ENCODE results near the gene TCF25.

The TCF25 gene

GRCh38 chr16:89936034-89936433, 62.6 kb downstream of the TCF25 start:
- H3K27ac ChIP-seq: no peak overlapping the region
- no peaks in the 10 kb centered on the region for H3K36me3 ChIP-seq
- intact Hi-C loops (cut with DNase I; ENCODE audit: low total_unique reads): no loop called here
- H3K4me1 ChIP-seq: no peaks in the 10 kb centered on the region
- H3K9me3 ChIP-seq: no peaks in the 10 kb centered on the region
- no peak overlapping the region for H3K4me3 ChIP-seq
- DNase-seq: no peak
- peaks cover 0 to 27% of the 10 kb centered on the region in 2 donors for H3K27me3 ChIP-seq
- TF ChIP-seq CTCF (IDR thresholded peaks at IDR 0.05): no peak

GRCh38 chr16:89936508-89936907, 63.1 kb downstream of the TCF25 start:
- H3K9me3 ChIP-seq: no peaks in the 10 kb centered on the region
- intact Hi-C loops (cut with DNase I; ENCODE audit: low total_unique reads): no loop called here
- peaks cover 0 to 23% of the 10 kb centered on the region in 2 donors for H3K27me3 ChIP-seq
- no peak for DNase-seq
- no peak overlapping the region for H3K27ac ChIP-seq
- no peaks in the 10 kb centered on the region for H3K4me1 ChIP-seq
- TF ChIP-seq CTCF (IDR thresholded peaks at IDR 0.05): no peak
- no peaks in the 10 kb centered on the region for H3K36me3 ChIP-seq
- H3K4me3 ChIP-seq: no peak overlapping the region

DNA sequence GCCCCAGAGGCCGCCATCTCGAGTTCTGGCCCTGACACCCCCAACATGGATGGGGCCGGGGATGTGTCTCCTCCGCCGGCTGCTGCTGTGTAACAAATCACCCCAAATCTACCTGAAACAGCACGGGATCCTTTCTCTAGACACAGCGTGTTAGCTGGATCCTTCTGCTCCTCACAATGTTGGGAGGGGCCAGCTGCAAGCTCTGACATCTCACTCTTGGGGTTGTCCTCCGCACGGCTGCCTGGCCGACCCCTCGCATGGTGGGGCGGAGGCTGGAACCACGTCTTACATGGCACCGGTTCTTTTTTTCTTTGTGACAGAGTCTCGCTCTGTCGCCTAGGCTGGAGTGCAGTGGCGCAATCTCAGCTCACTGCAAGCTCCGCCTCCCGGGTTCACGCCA, 63.6 kb downstream of the TCF25 start:
- intact Hi-C loops (cut with DNase I; ENCODE audit: low total_unique reads): no loop called here
- Histone ChIP-seq H3K4me3 (no peak overlapping the region), H3K36me3 (no peaks in the 10 kb centered on the region), H3K27ac (no peak overlapping the region), H3K4me1 (no peaks in the 10 kb centered on the region), H3K27me3 (peaks cover 0 to 19% of the 10 kb centered on the region in 2 donors), H3K9me3 (no peaks in the 10 kb centered on the region)
- no peak for DNase-seq
- TF ChIP-seq CTCF (IDR thresholded peaks at IDR 0.05): no peak

DNA sequence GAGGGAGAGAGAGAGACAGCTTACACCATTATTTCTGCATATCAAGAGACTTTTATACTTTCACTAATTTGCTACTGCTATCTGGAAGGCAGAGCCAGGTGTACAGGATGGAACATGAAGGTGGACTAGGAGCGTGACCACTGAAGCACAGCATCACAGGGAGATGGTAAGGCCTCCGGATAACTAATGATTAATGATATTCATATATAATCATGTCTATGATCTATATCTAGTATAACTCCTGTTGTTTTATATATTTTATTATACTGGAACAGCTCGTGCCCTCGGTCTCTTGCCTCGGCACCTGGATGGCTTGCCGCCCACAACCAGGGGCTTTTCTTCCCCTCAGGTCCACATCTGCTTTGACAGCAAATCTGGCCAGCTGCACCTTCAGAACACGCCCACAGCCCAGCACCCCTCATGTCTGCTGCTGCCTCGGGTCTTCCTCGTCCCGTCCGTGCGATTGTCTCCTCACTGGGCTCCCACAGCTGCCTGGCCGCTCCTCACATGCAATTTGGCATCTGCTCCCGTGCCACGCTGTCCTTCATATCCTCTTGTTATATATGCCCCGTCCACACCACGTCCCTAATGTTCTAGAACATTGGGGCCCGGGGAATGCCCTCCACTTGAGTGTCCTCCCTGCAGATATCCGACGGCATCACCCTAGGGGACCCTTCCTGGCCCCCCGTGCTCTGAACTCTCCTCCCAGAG, 64.9 kb downstream of the TCF25 start:
- Histone ChIP-seq H3K27me3 (peaks cover 0 to 23% of the 10 kb centered on the region in 2 donors), H3K4me3 (no peak overlapping the region), H3K27ac (no peak overlapping the region), H3K9me3 (no peaks in the 10 kb centered on the region), H3K4me1 (no peaks in the 10 kb centered on the region), H3K36me3 (no peaks in the 10 kb centered on the region)
- intact Hi-C loops (cut with DNase I; ENCODE audit: low total_unique reads): no loop called here
- TF ChIP-seq CTCF (IDR thresholded peaks at IDR 0.05): no peak
- no peak for DNase-seq

GRCh38 chr16:89944773-89945172, 71.4 kb downstream of the TCF25 start:
- no peak for TF ChIP-seq CTCF (IDR thresholded peaks at IDR 0.05)
- no peak overlapping the region for H3K27ac ChIP-seq
- no peak overlapping the region for H3K4me3 ChIP-seq
- peaks cover 0 to 11% of the 10 kb centered on the region in 2 donors for H3K27me3 ChIP-seq
- DNase-seq: no peak
- peaks cover 0 to 21% (median 15%) of the 10 kb centered on the region in 4 donors for H3K4me1 ChIP-seq
- no peaks in the 10 kb centered on the region for H3K36me3 ChIP-seq
- no peaks in the 10 kb centered on the region for H3K9me3 ChIP-seq
- intact Hi-C loops (cut with DNase I; ENCODE audit: low total_unique reads): no loop called here

All from tibial artery (tissue), 4 donors.